Measurements from ENCODE around the gene SFXN2. TPM values are rescaled to one million over a fixed set of nuclear protein-coding genes. Genes with fewer than 3 reads are reported as not detected.
"Not testable (repeated sequence)": the region's sequence is repeated elsewhere in the genome, so short reads cannot be mapped to it uniquely, and the experiment has no call there.

SFXN2 gene, protein sequence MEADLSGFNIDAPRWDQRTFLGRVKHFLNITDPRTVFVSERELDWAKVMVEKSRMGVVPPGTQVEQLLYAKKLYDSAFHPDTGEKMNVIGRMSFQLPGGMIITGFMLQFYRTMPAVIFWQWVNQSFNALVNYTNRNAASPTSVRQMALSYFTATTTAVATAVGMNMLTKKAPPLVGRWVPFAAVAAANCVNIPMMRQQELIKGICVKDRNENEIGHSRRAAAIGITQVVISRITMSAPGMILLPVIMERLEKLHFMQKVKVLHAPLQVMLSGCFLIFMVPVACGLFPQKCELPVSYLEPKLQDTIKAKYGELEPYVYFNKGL
- 1 to 10 TPM; 4.3 to 7.9 (median 5.0) TPM for total RNA-seq

DNA sequence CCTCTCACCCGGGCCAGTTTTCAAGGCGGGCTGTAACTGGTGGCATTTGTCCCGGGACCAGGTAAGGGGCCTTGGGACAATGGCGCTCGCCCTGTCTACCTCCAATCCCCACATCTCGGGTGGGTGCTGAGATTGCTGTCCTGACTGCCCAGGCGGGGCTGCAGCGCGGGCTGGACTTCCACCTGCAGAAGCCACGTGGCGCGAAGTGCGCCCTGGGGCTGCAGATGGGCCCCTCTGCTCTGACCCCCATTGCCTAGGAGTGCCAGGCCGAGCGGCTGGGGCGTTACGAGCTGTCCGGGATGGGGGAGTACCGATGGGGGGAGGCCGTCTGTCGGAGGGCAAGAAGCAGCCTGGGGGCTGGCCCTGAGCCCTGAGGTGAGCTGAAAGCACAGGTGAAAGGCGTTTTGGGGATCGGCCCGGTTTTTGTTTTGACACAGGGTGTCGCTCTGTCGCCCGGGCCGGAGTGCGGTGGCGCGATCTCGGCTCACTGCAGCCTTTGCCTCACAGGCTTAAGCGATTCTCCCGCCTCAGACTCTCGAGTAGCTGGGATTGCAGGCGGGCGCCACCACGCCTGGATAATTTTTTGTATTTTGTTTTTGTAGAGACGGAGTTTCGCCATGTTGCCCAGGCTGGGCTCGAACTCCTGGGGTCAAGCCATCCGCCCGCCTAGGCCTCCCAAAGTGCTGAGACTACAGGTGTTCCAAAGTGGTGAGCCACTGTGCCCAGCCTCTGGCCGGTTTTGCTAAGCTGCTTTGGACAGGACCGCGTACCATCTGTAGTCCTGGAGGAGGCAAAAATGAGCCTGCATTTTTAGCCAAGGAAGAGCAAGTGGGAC lies at the start of gene SFXN2:
Gene SFXN2 (plus strand): TSS at position 16 of the 835 bp plus-strand sequence. CDS start 12,001 bp downstream, outside the sequence.
- DNase-seq (ENCODE audit: low spot score) (no peak), ATAC-seq (ENCODE audit: low FRiP score) (peak; percentile 25)
- TF ChIP-seq, protein P1, sequence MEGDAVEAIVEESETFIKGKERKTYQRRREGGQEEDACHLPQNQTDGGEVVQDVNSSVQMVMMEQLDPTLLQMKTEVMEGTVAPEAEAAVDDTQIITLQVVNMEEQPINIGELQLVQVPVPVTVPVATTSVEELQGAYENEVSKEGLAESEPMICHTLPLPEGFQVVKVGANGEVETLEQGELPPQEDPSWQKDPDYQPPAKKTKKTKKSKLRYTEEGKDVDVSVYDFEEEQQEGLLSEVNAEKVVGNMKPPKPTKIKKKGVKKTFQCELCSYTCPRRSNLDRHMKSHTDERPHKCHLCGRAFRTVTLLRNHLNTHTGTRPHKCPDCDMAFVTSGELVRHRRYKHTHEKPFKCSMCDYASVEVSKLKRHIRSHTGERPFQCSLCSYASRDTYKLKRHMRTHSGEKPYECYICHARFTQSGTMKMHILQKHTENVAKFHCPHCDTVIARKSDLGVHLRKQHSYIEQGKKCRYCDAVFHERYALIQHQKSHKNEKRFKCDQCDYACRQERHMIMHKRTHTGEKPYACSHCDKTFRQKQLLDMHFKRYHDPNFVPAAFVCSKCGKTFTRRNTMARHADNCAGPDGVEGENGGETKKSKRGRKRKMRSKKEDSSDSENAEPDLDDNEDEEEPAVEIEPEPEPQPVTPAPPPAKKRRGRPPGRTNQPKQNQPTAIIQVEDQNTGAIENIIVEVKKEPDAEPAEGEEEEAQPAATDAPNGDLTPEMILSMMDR (IDR thresholded peaks at IDR 0.05), result no peak

DNA sequence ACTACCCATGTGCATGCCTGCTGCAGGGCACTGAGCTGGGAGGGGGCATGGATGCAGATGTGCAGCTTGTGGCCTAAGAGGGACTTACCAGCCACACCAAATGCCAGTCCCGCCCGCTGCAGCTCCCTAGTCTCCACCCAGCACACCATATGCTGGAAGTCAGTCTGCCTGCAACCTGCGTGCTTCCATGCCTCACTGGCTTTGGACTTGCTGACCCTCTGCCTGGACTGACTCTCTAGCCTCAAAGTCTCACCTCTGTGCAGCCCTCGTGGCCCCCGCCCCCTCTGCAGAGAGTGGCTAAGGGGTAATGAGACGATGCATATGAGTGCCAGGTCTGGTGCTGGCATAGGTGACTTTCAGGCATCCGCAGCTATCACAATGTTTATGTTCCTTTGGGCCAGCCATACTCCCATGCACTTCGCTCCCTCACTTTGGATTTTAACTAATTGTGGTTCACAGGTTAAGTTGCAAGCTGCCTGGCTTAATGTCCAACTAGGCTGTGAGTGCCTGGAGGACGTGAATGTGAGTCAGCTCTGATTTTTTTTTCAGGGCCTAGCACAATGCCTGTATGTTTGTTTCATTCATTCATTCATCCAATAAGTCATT lies 48.4 kb upstream of the SFXN2 start:
- DNase-seq (ENCODE audit: low spot score) (no peak), ATAC-seq (ENCODE audit: low FRiP score) (no peak)
- TF ChIP-seq, protein P1 (IDR thresholded peaks at IDR 0.05), result no peak

DNA sequence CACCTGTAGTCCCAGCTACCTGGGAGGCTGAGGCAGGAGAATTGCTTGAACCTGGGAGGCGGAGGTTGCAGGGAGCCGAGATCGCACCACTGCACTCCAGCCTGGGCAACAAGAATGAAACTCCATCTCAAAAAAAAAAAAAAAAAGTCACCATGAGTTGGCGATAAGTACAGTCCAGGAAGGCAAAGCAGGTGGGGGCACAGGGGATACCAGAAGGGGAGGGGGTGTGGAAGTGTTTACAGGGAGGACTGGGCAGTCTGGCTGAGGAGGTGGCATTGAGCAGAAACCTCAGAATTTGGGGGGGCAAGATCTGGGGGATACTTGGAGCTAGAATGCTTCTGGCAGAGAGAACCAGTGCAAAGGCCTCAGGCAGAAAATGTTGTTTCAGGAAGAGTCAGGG lies 47.0 kb upstream of the SFXN2 start:
- DNase-seq (ENCODE audit: low spot score); ATAC-seq (ENCODE audit: low FRiP score): not testable (repeated sequence)

DNA sequence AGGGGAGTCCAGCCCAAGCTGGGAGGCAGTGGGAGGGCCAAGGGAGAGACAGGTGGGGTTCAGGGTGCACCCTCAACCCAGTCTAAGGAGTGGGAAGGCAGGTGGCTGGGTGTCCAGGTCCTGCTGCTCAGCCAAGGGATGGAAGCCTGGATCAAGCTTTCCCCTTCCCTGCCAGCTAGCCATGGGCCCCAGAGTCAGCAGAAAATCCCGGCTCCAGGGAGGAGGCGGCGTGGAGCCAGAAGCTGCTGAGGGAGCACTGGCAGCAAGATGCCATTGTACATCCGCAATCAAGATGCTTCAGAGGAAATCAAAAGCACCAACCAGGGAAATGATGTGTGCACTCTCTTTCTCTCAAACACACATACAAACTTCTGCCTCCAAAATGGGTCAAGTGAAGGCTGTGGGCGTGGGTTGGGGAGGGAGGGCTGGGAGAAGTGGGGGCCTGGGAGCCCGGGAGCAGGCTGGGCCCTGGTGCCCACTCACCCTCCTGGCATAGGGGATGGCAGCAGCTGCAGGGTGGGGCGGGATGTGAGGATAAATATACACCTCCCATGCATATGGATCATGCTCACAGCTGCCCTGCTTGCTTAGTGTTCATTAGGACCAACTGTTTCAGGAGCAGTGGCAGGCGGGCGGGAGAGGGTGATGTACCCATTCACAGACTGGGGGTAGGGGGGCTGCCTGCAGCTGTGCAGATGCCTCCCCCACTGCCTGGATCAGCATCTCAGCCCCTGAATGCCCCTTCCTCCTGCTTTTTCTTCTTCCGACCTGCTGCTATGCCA lies 45.9 kb upstream of the SFXN2 start:
- ATAC-seq (ENCODE audit: low FRiP score) (no peak), DNase-seq (ENCODE audit: low spot score) (no peak)
- TF ChIP-seq, protein P1 (IDR thresholded peaks at IDR 0.05), result no peak

DNA sequence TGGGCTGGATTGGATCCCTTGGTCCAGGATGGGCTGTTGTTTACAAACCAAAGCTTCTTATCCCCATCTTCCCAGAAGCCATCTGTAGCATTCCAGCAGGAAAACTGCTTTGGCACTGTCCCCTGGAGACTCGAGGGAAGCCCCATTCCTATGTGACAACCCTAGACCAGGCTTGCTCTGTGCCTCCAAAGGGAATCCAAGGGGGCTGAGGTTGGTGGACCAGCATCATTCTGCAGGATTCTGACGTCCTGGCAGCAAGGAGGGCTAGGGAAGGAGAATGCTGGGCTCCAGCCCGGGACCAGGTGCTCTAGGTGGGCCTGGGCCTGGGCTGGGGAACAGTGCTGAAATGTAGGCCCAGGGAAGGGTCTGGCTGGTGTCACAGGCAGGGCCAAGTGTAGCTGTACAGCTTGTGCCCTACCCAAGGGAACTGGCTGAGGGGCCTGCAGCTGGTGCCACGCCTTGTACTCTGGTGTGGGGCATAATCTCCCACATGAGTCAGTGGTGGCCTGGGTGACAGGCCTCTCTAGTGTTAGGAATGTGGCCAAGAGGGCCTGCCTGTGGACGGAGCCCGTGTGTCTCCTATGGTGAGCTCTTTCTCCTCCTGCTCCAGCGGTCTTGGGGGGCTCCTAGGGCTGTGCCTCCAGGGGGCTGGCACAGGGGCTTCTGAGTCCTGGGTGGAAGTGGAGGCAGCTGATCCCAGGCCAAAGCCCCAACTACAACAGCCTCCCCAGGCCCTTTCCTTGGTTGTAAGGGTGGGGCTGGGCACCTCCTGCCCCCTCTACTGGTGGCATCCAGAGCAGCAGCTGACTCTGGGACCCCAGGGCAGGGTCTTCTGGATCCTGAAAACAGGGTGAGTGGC lies 45.0 kb upstream of the SFXN2 start:
- ATAC-seq (ENCODE audit: low FRiP score), result no peak
- DNase-seq (ENCODE audit: low spot score), result no peak
- TF ChIP-seq, protein P1 (IDR thresholded peaks at IDR 0.05), result no peak

DNA sequence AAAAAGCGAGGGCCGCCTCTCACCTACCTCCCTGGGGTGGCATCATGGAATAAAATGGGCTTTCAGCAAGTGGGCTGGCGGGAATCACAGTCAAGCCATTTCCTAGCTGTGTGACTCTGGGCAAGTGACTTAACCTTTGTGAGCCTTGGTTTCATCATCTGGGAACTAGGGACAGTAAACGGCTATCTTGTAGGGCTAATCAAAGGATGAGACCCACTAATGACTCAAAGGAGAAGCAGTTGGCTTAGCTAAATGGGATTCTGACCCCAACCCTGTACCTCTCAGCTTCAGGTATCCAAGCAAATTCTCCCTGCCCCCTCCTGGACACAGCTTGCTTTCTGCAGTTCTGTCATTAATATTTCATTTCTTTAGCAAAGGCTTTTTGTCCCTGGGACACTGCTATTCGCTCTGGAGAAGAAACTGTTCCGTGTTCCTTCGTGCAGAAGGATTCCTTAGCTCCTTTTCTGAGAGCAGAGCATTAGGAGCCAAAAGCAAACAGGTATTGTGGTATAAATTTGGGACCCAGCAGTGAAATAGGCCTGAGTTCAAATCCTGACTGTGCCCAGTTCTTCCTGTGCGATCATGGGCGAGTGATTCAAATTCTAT lies 44.3 kb upstream of the SFXN2 start:
- TF ChIP-seq, protein P1 (IDR thresholded peaks at IDR 0.05), result no peak
- ATAC-seq (ENCODE audit: low FRiP score), result no peak
- DNase-seq (ENCODE audit: low spot score), result no peak

All from omental fat pad (tissue), 4 donors.